ENCODE results near the gene AHRR. TPM values are rescaled to one million over a fixed set of nuclear protein-coding genes. Genes with fewer than 3 reads are reported as not detected.
A peak's percentile ranks its signal among the peaks of the same experiment; 100 is the strongest.

The AHRR gene
- polyA plus RNA-seq, 2 of the 4 experiments (the other 2 are of a cell fraction) = 1.2 to 1.7 TPM

GRCh38 chr5:418162-419121 is 96.9 kb downstream of the AHRR start (continued):
- TF ChIP-seq BCL3 (IDR thresholded peaks at IDR 0.05) = no peak
- TF ChIP-seq JUN (IDR thresholded peaks at IDR 0.05) = no peak
- no peak for TF ChIP-seq FOSL2 (IDR thresholded peaks at IDR 0.05)
- TF ChIP-seq FOSL2 (CRISPR knock-in tag; IDR thresholded peaks at IDR 0.05) = no peak
- TF ChIP-seq NFE2L2 (conservative IDR thresholded peaks at IDR 0.05; ENCODE audit: low read length) = no peak
- no peak for TF ChIP-seq RARB (CRISPR knock-in tag; IDR thresholded peaks at IDR 0.05)
- TF ChIP-seq ZFP36 (IDR thresholded peaks at IDR 0.05; ENCODE audit: borderline replicate concordance, partially characterized antibody) = no peak
- TF ChIP-seq CHD2 (IDR thresholded peaks at IDR 0.05; ENCODE audit: low read length, partially characterized antibody) = no peak
- no peak for TF ChIP-seq ZNF302 (CRISPR knock-in tag; IDR thresholded peaks at IDR 0.05)
- TF ChIP-seq, protein P1, sequence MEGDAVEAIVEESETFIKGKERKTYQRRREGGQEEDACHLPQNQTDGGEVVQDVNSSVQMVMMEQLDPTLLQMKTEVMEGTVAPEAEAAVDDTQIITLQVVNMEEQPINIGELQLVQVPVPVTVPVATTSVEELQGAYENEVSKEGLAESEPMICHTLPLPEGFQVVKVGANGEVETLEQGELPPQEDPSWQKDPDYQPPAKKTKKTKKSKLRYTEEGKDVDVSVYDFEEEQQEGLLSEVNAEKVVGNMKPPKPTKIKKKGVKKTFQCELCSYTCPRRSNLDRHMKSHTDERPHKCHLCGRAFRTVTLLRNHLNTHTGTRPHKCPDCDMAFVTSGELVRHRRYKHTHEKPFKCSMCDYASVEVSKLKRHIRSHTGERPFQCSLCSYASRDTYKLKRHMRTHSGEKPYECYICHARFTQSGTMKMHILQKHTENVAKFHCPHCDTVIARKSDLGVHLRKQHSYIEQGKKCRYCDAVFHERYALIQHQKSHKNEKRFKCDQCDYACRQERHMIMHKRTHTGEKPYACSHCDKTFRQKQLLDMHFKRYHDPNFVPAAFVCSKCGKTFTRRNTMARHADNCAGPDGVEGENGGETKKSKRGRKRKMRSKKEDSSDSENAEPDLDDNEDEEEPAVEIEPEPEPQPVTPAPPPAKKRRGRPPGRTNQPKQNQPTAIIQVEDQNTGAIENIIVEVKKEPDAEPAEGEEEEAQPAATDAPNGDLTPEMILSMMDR (IDR thresholded peaks at IDR 0.05) = no peak
- TF ChIP-seq MAFK (IDR thresholded peaks at IDR 0.05; ENCODE audit: partially characterized antibody) = no peak

GRCh38 chr5:419970-420369 is 98.5 kb downstream of the AHRR start:
- TF ChIP-seq, protein P2, sequence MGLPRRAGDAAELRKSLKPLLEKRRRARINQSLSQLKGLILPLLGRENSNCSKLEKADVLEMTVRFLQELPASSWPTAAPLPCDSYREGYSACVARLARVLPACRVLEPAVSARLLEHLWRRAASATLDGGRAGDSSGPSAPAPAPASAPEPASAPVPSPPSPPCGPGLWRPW (IDR thresholded peaks at IDR 0.05) = no peak
- TF ChIP-seq CEBPB (IDR thresholded peaks at IDR 0.05) = peak in 1 of 2 experiments; percentile 52; a peak in 2 of 4 replicates
- no peak overlapping the region for H3K4me2 ChIP-seq
- ATAC-seq = no peak
- ChIA-PET CTCF (interaction anchor here (0.7 kb wide), 1 partner anchor 10 kb away, joined by 3 read pairs; no protein-coding TSS in a partner anchor), POLR2A (no interaction called here)
- no peaks in the 10 kb centered on the region for H3K9me3 ChIP-seq
- H3K4me1 ChIP-seq = 0 out of 3 replicates have a peak, but pooled peaks cover 4% of the 10 kb centered on the region
- FAIRE-seq = no peak
- no peak overlapping the region for H3K27ac ChIP-seq
- no peak for DNase-seq (ENCODE audit: low read depth in 1 of 2, low spot score in 1 of 2)
- H3K4me3 ChIP-seq = no peak overlapping the region
- 78% methylated on average over 12 of the region's 12 CpGs for WGBS (ENCODE audit: missing lambda C conversion rate)

DNA sequence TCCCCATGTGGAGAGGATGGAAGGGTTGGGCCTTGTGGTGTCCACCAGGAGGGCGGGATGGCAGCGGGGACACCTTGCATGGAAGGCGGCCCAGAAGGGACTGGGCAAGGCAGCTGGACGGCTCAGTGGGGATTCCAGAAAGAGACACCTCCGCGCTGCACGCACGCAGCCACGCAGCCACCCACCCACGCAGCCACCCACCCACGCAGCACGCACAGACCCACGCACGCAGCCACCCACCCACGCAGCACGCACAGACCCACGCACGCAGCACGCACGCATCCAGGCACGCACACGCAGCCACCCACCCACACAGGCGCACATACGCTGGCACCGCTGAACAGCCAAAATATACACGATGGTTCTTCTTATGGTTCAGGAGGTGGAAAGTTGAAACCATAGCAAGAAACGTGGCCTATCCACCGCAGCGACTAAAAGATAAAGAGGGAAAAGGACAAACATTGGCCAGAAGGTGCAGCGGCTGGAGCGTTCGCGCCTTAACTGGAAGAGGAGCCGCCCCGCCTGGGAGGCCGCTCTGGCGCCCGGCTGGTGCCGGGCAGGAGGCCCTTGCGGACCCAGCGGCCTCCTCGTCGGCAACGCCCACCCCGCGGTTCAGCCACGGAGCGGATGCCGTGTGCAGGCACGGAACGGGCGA is 99.2 kb downstream of the AHRR start:
- H3K9me3 ChIP-seq = no peaks in the 10 kb centered on the region
- ChIA-PET CTCF (interaction anchor here (0.7 to 0.8 kb wide), 2 partner anchors 10 to 26 kb away, joined by 3 to 4 read pairs; no protein-coding TSS in a partner anchor), POLR2A (no interaction called here)
- FAIRE-seq (no peak), DNase-seq (ENCODE audit: low read depth in 1 of 2, low spot score in 1 of 2) (no peak), ATAC-seq (no peak)
- no peak overlapping the region for H3K4me3 ChIP-seq
- no peak overlapping the region for H3K4me2 ChIP-seq
- TF ChIP-seq CEBPB (IDR thresholded peaks at IDR 0.05) = no peak
- TF ChIP-seq JUN (IDR thresholded peaks at IDR 0.05) = no peak
- TF ChIP-seq KDM5A (IDR thresholded peaks at IDR 0.05) = no peak
- TF ChIP-seq, protein P3, sequence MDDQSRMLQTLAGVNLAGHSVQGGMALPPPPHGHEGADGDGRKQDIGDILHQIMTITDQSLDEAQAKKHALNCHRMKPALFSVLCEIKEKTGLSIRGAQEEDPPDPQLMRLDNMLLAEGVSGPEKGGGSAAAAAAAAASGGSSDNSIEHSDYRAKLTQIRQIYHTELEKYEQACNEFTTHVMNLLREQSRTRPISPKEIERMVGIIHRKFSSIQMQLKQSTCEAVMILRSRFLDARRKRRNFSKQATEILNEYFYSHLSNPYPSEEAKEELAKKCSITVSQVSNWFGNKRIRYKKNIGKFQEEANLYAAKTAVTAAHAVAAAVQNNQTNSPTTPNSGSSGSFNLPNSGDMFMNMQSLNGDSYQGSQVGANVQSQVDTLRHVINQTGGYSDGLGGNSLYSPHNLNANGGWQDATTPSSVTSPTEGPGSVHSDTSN (IDR thresholded peaks at IDR 0.05) = no peak
- no peak for TF ChIP-seq FOXS1 (CRISPR knock-in tag; IDR thresholded peaks at IDR 0.05)
- TF ChIP-seq JUNB (IDR thresholded peaks at IDR 0.05) = no peak
- no peak for TF ChIP-seq NR3C1 (IDR thresholded peaks at IDR 0.05)
- no peak for TF ChIP-seq FOSB (CRISPR knock-in tag; IDR thresholded peaks at IDR 0.05)
- TF ChIP-seq MAFK (IDR thresholded peaks at IDR 0.05; ENCODE audit: partially characterized antibody) = no peak
- no peak for TF ChIP-seq HOXB5 (CRISPR knock-in tag; IDR thresholded peaks at IDR 0.05)
- TF ChIP-seq RAD21 (conservative IDR thresholded peaks at IDR 0.05 in 1 of 2, IDR thresholded peaks at IDR 0.05 in 1 of 2) = no peak
- TF ChIP-seq EHF (CRISPR knock-in tag; IDR thresholded peaks at IDR 0.05) = no peak
- no peak for TF ChIP-seq ZSCAN20 (CRISPR knock-in tag; IDR thresholded peaks at IDR 0.05)
- no peak for TF ChIP-seq HEYL (CRISPR knock-in tag; IDR thresholded peaks at IDR 0.05)
- H3K27ac ChIP-seq = no peak overlapping the region
- 93% methylated on average over 43 of the region's 52 CpGs for WGBS (ENCODE audit: missing lambda C conversion rate)
- H3K4me1 ChIP-seq = 0 out of 3 replicates have a peak, but pooled peaks cover 5% of the 10 kb centered on the region
